ENCODE results near the gene ZNF276.
A peak's percentile ranks its signal among the peaks of the same experiment; 100 is the strongest.
"Not testable (repeated sequence)": the region's sequence is repeated elsewhere in the genome, so short reads cannot be mapped to it uniquely, and the experiment has no call there.

The ZNF276 gene

GRCh38 chr16:89696670-89697128 lies 24.6 kb upstream of the ZNF276 start:
- DNase-seq, result peak; percentile 25

- DNase-seq, result peak; percentile 70
Measured at GRCh38 chr16:89697161-89697615, 24.1 kb upstream of the ZNF276 start.

GRCh38 chr16:89697616-89698331 lies 23.6 kb upstream of the ZNF276 start:
- peak; percentile 46 for DNase-seq

- peak; percentile 3 for DNase-seq
Measured at GRCh38 chr16:89698717-89699116, 22.6 kb upstream of the ZNF276 start.

- not testable (repeated sequence) for DNase-seq
Measured at GRCh38 chr16:89699629-89700099, 21.7 kb upstream of the ZNF276 start.

GRCh38 chr16:89700100-89700648 lies 21.2 kb upstream of the ZNF276 start:
- peak; percentile 93 for DNase-seq

GRCh38 chr16:89700649-89701424 lies 20.5 kb upstream of the ZNF276 start:
- no peak for DNase-seq

GRCh38 chr16:89701425-89702406 lies 19.6 kb upstream of the ZNF276 start, which contains the start of gene SPATA2L:
TSS of gene SPATA2L (minus strand) at chr16:89701705. CDS start at chr16:89701232, 473 bp downstream.
- peak; percentile 84 for DNase-seq

GRCh38 chr16:89704281-89704680 lies 17.1 kb upstream of the ZNF276 start:
- peak; percentile 1 for DNase-seq

GRCh38 chr16:89705006-89705405 lies 16.3 kb upstream of the ZNF276 start:
- DNase-seq, result no peak

GRCh38 chr16:89706518-89707260 lies 14.6 kb upstream of the ZNF276 start:
- DNase-seq, result no peak

- DNase-seq, result no peak
Measured at GRCh38 chr16:89707695-89708094, 13.6 kb upstream of the ZNF276 start.

GRCh38 chr16:89708481-89708931 lies 12.8 kb upstream of the ZNF276 start:
- no peak for DNase-seq

- no peak for DNase-seq
Measured at GRCh38 chr16:89709166-89709565, 12.2 kb upstream of the ZNF276 start.

- DNase-seq, result no peak
Measured at GRCh38 chr16:89709716-89710432, 11.5 kb upstream of the ZNF276 start.

- DNase-seq, result no peak
Measured at GRCh38 chr16:89710709-89711564, 10.4 kb upstream of the ZNF276 start.

- peak; percentile 61 for DNase-seq
Measured at GRCh38 chr16:89711601-89712273, 9.6 kb upstream of the ZNF276 start.

GRCh38 chr16:89712274-89712781 lies 9.0 kb upstream of the ZNF276 start:
- DNase-seq, result no peak

GRCh38 chr16:89716493-89716892 lies 4.8 kb upstream of the ZNF276 start:
- no peak for DNase-seq

Data from right hindlimb (tissue), 1 donor.